HL-60/S4 (cell line): Measurements from ENCODE around the gene KIF18A.
"Not testable (repeated sequence)": the region's sequence is repeated elsewhere in the genome, so short reads cannot be mapped to it uniquely, and the experiment has no call there.

Experiments used
- in situ Hi-C: fragments of 300-500 bp; cut with MboI; formaldehyde crosslinking; loops from 2 replicates; pipeline ENCODE4 v1.14.3; 2022; ENCODE audit warnings: low sequenced_read_pairs

The KIF18A gene

DNA sequence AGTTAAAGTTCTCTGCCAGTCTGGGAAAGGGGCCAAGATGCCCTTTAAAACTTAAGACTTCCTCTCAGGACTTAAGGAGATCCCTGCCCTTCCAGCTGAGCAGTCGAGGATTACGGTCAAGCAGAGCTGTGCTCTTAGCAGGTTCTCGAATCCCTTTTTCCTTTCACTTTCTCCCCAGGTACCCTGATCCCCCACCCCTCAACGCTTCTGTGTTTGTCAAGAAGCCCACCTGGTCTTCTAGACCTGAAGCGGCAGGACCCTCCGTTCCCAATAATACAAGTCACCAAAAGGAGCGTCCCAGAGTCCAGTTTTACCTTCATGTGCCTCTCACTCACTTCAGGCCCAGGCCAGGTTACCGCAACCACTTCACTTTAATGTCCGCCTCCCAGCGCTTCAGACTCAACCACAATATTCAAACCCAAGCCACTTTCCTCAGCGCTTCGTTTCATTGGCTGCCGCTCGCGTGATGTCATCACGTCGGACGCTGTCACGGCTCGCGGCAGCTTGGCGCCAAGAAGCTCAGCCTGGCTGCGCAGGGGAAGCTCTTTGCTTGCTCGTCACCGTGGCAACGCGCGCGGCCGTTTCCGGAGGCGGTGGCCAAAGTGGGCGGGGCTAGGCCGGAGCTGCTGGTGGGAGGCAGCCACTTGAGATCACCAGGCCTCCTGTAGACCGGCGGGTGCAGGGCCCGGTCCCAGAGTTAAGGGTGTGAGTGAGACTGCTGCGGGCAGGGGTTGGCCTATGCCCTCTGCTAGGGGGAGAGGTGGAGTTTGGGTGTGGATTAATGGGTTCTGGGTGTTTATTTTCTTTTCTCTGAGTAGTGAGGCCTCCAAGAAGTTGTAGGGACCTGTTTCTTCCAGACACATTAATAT, at the start of gene KIF18A, which contains the start of gene METTL15:
Gene KIF18A, minus strand, starts transcription at position 407 of the 869 bp plus-strand sequence. CDS start 10,209 bp downstream, outside the sequence.
Gene METTL15, plus strand, starts transcription at position 639 of the 869 bp plus-strand sequence. CDS start 4,947 bp downstream, outside the sequence.
- in situ Hi-C loops: no loop called here

DNA sequence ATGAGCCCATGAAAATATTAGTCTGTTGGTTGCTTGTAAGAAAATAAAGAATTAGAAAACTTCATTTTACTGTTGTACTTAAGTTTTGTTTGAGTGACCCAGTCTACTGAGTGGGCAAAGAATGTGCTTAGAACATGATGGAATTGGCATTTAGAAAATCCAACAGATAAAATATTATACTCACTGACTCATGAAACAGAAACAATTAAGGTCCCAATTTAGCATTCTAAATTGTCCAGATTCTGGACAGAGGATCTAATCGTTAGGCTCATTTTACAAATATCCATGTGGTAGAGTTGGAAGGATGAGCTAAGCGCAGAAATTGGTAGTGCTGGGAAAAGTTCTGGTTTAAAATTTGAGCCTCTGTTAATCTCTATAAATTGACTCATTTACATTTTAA, 45.6 kb upstream of the KIF18A start:
- in situ Hi-C loops: no loop called here

DNA sequence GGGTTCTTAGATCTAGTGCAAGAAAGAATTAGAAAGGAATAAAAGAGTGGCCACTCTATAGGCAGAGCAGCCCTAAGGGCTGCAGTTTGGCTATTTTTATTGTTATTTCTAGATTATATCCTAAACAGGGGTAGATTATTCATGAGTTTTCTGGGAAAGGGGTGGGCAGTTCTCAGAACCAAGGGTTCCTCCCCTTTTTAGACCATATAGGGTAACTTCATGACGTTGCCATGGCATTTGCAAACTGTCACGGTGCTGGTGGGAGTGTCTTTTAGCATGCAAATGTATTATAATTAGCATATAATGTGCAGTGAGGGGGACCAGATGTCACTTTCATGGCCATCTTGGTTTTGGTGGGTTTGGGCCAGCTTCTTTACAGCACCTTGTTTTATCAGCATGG, 44.8 kb upstream of the KIF18A start:
- in situ Hi-C loops: no loop called here

GRCh38 chr11:28146123-28146751, 38.3 kb upstream of the KIF18A start:
- in situ Hi-C loops: no loop called here

DNA sequence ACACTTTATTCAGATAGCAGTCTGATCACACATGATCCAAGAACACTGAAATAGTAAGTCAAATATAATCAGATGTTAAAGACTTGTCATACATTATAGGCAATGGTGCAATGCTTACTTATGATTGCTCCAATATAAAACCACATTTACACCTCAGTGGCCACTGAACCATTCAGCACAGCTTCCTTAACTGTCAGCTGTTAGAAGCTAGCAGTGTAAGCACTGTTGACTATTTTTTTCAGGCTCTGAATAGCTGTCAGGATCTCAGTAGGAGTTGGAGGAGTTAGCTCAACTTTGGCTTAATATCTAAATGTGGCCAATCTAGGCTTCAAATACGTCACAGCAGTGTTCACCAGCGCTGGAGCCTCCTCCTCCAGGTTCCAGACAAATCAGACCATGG, 36.9 kb upstream of the KIF18A start:
- in situ Hi-C loops: no loop called here

- in situ Hi-C loops: no loop called here
These were observed 34.8 kb upstream of the KIF18A start for GRCh38 chr11:28142724-28143123.

DNA sequence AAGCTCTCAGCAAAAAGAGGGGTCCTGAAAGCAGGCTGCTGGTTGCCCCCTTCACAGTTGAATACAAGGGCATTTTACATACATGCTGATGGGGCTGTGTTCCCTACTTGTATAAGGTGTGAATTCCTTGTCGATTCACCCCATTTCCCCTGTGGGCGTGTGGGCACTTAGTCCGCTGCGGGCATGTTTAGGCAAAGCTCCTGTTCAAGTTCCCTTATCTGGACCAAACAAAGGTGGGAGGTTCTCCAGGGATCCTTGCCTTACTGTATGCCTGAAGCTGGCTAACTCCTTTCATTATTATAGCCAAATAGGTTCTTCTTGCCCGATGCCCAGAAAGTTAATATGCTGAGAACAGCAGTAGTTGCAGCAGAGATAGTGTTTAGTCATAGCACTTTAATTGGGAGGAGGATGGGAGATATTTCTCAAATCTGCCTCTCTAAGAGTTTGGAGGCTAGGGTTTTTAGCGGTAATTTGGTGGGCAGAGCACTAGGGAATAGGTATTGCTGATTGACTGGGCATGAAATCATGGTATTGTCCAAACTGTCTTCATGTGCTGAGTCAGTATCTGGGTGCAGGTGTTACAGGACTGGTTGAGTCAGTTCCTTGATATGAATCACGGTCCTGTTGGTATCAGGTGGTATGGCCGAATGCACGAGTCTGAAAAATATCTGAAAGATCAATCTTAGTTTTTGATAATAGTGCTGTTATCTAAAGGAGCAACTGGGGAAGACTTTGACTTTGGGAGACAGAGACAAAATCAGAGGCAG, 32.9 kb upstream of the KIF18A start:
- in situ Hi-C loops: no loop called here

DNA sequence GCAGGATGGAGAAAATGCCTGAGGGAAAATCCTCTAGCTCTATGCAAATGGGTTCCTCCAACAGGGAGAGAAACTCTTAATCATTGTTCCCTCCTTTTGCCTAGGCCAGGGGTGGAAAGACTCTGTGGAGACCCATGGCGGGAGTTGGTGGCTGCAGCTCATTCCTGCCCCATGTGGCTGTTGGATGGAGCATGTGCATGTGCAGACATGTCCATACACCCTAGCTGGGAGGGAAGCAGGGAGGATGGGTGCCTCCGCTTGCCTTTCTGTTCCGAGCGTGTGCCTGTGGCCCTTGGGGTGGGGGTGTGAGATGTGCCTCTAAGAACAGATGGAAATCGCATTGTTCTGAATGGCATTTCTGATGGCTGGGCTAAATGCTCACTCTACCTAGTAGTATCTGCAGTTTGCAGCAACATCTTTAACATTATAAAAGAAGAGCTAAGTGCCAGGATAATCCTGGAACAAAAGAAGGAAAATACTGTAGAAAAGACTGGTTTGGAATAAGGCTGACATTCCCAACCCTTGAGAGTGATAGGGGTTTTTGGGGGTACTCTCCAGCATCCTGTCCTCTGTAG, 32.0 kb upstream of the KIF18A start:
- in situ Hi-C loops: no loop called here

DNA sequence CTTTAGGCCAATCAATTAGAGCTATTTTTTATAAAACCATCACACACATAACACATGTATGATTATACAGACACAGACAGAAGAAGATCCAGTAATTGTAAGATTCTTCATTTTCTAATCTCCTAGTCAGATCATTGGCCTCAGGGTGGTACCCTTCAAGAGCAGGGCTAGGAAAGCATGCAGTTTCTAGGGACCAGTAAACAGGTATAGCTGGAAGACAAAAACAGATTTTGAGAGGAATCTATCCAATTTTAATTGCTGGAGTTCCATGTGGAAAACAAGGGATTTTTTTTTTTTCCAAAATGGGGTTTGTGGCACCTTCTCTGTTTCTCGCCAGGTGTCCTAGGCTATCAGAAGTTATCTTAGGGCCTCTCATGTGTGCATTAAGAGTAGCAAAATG, 29.9 kb upstream of the KIF18A start:
- in situ Hi-C loops: no loop called here

GRCh38 chr11:28137366-28137765, 29.4 kb upstream of the KIF18A start:
- in situ Hi-C loops: no loop called here

DNA sequence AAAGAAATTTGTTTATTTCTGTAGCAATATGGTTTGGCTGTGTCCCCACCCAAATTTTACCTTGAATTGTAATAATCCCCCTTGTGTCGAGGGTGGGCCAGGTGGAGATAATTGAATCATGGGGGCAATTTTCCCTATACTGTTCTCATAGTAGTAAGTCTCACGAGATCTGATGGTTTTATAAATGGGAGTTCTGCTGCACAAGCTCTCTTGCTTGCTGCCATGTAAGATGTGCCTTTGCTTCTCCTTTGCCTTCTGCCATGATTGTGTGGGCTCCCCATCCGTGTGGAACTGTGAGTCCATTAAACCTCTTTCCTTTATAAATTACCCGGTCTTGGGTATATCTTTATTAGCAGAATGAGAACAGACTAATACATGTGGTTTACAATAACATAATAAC, 28.2 kb upstream of the KIF18A start:
- in situ Hi-C loops: not testable (repeated sequence)

DNA sequence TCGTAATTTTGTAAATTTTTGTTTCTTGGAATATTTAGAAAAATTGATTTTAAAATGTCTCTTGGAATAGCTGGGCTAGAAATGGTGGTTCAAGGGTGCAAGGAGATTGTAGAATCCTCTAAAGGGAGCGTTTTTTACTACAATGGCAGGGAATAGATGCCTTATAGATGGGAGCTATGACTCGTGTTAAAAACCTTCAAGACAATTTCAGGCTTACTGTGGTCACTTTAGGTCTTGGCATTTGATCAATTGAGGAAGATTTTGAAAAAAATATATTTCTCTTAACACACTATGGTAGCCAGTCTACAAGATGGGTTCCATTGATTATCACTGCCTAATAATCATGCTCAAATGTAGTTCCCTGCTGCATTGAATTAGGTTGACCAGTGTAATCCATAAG, 25.2 kb upstream of the KIF18A start:
- in situ Hi-C loops: no loop called here

- in situ Hi-C loops: no loop called here
These were observed 24.6 kb upstream of the KIF18A start for GRCh38 chr11:28132548-28132947.

DNA sequence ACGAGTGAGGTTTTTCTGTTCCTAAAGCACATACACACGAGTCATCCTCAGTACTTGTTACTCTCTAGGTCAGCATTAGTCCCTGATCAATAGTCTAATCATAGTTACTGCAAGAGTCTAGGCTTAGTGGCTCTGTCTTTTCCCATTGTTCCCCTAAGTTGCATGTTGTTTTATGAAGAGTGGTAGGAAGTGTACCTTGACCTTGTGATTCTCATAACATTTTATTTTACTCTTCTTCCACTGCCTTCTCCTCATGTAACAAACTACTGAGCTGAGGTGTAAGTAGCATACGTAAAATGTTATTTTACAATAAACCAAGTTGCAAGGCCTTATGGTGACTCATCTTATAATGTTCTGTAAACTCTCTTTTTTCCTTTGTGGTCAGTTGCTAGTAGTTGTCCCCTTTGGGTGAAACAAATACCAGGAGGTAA, 15.2 kb upstream of the KIF18A start:
- in situ Hi-C loops: no loop called here

DNA sequence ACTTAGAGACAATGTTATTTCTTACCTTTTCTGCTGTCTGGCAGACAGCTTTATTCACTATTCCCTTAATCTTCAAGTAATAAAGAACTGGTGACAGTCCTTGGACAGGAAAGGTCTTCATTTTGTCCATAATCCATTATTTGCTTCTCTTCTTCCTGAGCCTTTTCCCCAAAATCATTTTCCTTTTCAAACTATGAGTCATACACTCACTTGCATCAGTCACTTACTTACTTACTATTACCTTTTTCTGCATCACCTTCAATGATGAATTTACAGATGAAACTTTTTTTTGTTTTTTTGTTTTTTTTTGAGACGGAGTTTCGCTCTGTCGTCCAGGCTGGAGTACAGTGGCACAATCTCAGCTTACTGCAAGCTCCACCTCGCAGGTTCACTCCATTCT, 9.8 kb upstream of the KIF18A start:
- in situ Hi-C loops: no loop called here

- in situ Hi-C loops: no loop called here
These were observed 6.8 kb upstream of the KIF18A start for GRCh38 chr11:28114731-28115130.

GRCh38 chr11:28114116-28114515, 6.2 kb upstream of the KIF18A start:
- in situ Hi-C loops: no loop called here

GRCh38 chr11:28110821-28111200, 2.9 kb upstream of the KIF18A start:
- in situ Hi-C loops: no loop called here

GRCh38 chr11:28110108-28110820, 2.3 kb upstream of the KIF18A start:
- in situ Hi-C loops: no loop called here

- in situ Hi-C loops: no loop called here
These were observed 1.0 kb upstream of the KIF18A start for GRCh38 chr11:28108958-28109357.
